ENCODE data around the gene CLIC4.

The CLIC4 gene

DNA sequence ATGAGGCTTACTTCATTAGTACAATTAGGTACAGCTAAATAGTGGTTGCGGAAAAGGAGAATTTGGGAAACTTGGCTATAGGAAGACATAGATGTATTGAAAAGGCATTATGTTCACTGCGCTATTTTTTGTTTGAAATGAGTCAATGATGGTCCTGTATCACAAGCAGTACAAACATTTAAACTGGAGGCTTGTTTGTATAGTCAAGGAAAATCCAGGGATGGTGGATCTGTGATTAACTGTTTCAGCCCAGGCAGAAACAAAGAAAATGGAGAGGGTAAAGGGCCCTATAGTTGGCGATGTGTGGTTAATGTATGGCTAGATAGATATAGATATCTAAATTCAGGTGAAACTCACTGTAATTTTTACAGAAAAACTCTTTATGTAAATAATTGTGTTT is 79.9 kb downstream of the CLIC4 start:
- DNase-seq: no peak

- no peak for DNase-seq
These were observed 81.3 kb downstream of the CLIC4 start for GRCh38 chr1:24826510-24826909.

- DNase-seq: no peak
These were observed 82.3 kb downstream of the CLIC4 start for GRCh38 chr1:24827379-24828135.

DNA sequence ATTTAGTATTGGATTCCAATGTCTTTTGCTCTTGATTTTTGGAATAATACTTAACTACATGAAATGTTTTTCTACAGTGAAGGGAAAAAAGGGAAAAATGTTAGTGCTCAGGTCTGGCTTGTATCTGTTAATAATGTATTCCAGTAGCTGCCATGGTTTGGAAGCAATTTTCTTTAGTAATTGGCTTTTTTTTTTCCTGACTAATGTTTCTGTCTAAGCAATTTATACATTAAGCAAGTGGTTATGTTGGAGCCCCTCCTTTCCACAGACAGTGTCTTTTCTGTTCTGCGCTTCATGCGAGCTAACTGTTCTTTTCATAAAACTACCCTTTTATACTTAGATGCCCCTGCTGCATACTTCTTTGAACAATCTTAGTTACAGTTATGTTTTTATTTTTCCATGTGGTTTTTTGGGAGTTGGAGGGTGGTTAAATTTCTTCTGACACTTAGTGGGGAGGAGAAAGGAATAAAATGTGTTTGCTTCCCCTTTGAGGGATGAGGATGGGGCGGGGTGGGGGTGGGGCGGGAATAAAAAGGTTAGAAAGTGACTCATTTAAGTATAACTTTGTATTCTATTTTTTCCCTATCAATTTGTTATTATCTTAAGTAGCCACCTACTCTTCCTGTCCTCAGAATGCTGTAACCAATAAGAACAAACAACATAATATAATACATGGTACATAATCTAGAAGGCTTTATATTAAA is 83.1 kb downstream of the CLIC4 start:
- DNase-seq: no peak

GRCh38 chr1:24828887-24829192 is 83.6 kb downstream of the CLIC4 start:
- DNase-seq: no peak

- DNase-seq: no peak
These were observed 85.5 kb downstream of the CLIC4 start for GRCh38 chr1:24830680-24831272.

DNA sequence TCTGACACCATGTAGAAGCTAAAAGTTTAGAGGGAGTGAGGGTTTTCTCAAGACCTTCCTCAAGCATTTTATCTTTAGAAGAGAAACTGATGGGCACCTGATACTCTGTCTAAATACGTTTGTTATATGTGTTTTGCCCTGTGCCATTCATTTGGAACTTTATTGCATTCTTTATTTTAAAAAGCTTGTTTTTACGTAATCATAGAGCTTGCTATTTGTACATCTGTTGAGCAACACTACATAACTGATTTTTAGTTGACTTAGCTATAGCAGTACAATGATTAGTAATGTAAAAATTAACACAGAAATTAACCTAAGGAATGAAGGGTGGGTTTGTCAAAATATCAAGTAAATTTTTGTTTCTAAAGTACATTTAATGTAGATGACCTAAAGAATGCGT is 96.3 kb downstream of the CLIC4 start:
- no peak for DNase-seq

DNA sequence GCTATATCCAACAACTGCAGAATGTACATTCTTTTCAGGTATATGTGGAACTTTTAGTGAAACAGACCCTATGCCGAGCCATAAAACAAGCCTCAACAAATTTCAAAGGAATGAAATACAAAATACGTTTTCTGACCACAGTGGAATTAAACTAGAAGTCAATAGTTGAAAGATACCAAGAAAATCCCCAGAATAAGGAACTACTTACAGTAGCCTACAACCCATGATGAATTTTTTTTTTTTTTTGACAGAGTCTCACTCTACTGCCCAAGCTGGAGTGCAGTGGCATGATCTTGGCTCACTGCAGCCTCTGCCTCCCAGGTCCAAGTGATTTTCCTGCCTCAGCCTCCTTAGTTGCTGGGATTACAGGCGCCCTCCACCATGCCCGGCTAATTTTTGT is 101.4 kb downstream of the CLIC4 start:
- DNase-seq: no peak

GRCh38 chr1:24847995-24848881 is 103.0 kb downstream of the CLIC4 start:
- DNase-seq: peak; percentile 70 to 87 (median 79)

GRCh38 chr1:24849672-24850295 is 104.5 kb downstream of the CLIC4 start:
- DNase-seq: peak in 1 of 4 experiments; percentile 12

DNA sequence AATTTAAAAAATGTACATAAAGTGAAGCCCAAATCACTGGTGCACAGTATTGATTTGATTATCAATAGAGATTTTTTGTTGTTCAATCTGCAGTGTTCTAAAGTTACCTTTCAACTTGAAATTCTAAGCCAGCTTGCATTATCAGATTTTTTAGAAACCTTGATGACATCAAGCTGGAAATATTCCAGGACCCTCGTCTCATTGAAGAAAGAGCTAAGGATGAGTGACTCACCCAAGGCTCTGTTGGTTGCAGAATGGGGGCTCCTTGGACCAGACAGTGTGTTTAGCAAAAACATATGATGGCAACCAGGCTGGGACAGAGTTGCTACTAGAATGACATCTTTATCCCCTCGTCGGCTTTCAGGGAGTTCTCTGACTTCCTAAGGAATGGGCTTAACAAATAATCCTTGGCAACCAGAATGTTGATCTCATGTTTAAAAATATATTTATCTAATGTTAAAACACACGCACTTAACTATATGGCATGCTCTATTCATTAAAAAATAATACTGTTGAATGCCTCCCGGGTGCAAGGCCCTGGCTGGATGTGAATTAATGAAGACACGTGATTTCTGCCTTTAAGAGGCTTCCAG is 105.2 kb downstream of the CLIC4 start:
- DNase-seq: no peak

DNA sequence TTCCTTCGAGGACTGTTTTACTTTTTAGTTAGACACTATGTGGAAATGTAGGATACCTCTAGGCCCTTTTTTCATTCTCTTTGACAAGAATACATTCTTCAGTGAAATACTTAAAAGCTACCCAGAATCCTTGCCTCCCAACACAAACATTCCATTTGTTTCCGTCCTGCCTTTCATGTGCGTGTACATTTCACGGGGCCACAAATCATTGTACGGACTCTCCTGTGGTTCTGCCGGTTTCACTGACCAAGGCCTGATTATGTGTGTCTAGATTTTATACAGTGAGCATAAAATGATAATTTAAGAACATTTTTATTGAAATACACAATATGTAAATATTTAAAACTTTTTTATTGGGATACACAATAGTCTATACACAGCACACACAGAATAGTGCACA is 108.4 kb downstream of the CLIC4 start:
- DNase-seq: no peak

GRCh38 chr1:24855474-24855873 is 110.2 kb downstream of the CLIC4 start:
- no peak for DNase-seq

- no peak for DNase-seq
These were observed 111.7 kb downstream of the CLIC4 start for GRCh38 chr1:24856787-24857506.

DNA sequence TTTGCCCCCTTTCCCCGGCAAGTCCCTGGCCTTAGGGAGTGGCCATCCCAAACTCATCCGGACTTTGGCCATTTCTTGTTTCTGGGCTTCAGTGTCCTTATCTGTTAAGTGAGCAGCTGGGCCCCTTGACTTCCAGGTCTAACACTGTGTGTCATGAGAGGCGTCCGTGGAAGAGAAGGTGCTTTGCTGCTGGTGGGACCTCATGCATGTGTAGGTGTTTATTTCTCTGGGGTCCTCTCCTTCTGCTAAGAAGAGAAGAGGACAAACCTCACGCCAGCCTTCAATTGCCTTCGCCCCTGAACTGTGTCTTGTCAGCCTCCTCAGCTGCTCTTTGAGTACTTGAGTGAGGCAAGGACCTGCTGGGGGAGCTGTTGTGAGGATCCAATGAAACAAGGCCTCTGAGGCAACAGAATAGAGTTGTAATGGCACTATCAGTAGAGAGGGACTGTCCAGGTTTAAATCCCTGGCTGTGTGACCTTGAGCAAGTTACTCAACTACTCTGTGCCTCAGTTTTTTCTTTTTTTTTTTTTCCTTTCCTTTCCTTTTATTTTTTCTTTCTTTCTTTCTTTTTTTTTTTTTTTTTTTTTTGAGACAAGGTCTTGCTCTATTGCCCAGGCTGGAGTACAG is 112.4 kb downstream of the CLIC4 start:
- no peak for DNase-seq

- no peak for DNase-seq
These were observed 113.0 kb downstream of the CLIC4 start for GRCh38 chr1:24858277-24858676.

DNA sequence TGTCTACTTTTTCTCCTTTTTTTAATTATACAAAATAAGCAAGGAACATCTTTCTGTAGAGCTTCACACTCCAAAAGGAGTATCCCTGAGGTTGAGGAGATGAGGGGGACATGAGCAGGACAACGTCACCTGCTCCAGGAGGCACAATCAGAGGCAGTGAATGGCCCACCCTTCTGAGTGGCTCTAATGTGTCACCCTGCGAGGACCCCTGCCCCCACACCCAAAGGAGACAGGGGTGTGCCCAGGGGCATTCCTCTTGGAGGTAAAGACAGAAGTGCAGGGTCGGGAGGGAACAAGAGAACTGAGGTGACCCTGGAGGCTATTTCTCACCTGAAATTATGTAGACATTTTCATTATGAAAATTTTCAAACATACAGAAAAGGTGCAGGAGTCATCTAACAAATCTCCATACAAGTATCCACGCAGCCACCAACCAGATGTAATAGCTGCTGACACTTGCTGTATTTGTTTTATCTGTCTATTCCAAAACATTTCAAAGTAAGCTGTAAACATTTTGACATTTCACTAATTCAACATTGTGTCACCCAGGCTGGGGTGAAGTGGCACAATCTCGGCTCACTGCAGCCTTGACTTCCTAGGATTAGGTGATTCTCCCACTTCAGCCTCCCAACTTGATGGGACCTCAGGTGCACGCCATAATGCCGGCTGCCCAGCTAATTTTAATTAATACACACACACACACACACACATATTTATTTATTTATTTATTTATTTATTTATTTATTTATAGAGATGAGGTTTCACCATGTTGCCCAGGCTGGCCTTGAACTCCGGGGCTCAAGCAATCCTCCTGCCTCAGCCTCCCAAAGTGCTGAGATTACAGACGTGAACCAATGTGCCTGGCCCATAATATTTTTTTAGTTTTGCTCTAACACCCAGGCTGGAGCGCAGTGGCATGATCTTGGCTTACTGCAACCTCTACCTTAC is 114.1 kb downstream of the CLIC4 start:
- no peak for DNase-seq

GRCh38 chr1:24860841-24861240 is 115.6 kb downstream of the CLIC4 start:
- DNase-seq: no peak

DNA sequence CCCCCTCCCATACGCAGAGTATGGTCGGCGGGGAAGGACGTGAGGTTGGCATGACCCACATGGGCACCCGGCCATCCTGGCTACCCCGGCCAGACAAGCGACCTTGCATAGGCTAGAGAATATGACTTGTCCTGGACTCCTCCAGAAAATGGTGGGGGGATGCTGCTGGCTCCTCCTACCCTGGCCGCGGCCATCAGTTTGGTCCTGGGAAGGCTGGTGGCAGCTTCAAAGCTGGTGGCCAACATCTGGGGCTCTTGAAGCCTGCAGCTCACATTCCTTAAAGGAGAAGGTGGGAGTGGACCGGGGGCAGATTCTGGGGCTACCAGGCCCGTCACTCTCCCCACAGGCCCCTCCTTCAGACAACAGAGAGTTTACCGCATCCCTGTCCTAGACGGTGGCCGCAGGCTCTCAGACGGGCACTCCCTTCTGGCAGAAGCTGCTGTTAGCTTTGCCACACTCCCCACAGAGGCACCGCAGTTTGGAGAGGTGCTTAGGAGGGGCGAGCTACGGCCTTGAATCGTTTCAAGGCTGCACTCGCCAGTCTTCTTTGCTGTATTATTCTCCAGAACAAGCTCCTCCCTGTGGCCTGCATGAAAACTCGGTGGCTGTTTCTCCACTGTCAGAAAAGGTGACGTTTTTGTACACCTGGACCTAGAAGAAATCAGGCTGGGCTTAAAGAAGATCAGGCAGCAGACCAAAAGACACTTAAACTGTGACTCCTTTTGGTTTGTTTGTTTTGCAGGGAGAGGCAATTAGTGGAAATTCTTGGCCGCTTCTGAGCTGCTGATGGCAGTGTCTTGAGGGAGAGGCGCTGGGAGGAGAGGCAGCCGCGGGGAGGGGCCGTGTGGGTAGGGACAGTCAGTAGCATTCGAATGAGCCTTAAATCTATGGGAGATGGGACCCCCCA is 116.8 kb downstream of the CLIC4 start:
- no peak for DNase-seq

Measured in activated naive CD4-positive, alpha-beta T cell (primary cell).